Fibroblast of upper back skin (primary cell): Measurements from ENCODE around the gene SYT17.

Experiments
- DNase-seq: peaks from one replicate; pipeline ENCODE4 v3.0.0-alpha.2; 2013

SYT17 gene

GRCh38 chr16:19167710-19168370 lies at the start of gene SYT17:
Gene SYT17, plus strand, starts transcription at chr16:19168240. Its CDS starts 407 bp downstream, at chr16:19168647.
- DNase-seq = peak; percentile 21

GRCh38 chr16:19118938-19119431 lies 49.1 kb upstream of the SYT17 start:
- peak; percentile 93 for DNase-seq

- peak; percentile 84 for DNase-seq
These were observed 48.5 kb upstream of the SYT17 start for GRCh38 chr16:19119564-19119963.

- no peak for DNase-seq
These were observed 44.4 kb upstream of the SYT17 start for GRCh38 chr16:19123535-19124178.

GRCh38 chr16:19126300-19126699 lies 41.7 kb upstream of the SYT17 start:
- no peak for DNase-seq

- no peak for DNase-seq
These were observed 40.8 kb upstream of the SYT17 start for GRCh38 chr16:19127205-19127604.

- DNase-seq = no peak
These were observed 40.3 kb upstream of the SYT17 start for GRCh38 chr16:19127674-19128131.

GRCh38 chr16:19128454-19129200 lies 39.4 kb upstream of the SYT17 start:
- peak; percentile 17 for DNase-seq

- no peak for DNase-seq
These were observed 37.7 kb upstream of the SYT17 start for GRCh38 chr16:19130385-19130784.

GRCh38 chr16:19130852-19131824 lies 36.9 kb upstream of the SYT17 start:
- DNase-seq = peak; percentile 85

- no peak for DNase-seq
These were observed 36.2 kb upstream of the SYT17 start for GRCh38 chr16:19131825-19132218.

GRCh38 chr16:19132255-19132654 lies 35.8 kb upstream of the SYT17 start:
- DNase-seq = no peak

GRCh38 chr16:19132898-19133297 lies 35.1 kb upstream of the SYT17 start:
- no peak for DNase-seq

GRCh38 chr16:19133600-19133999 lies 34.4 kb upstream of the SYT17 start:
- DNase-seq = no peak

- DNase-seq = no peak
These were observed 32.7 kb upstream of the SYT17 start for GRCh38 chr16:19135201-19135842.

GRCh38 chr16:19135896-19136438 lies 32.1 kb upstream of the SYT17 start:
- no peak for DNase-seq

GRCh38 chr16:19136549-19137196 lies 31.4 kb upstream of the SYT17 start:
- peak; percentile 32 for DNase-seq

- DNase-seq = peak; percentile 42
These were observed 30.6 kb upstream of the SYT17 start for GRCh38 chr16:19137201-19138128.

GRCh38 chr16:19138601-19139000 lies 29.4 kb upstream of the SYT17 start:
- peak; percentile 49 for DNase-seq
